ENCODE data around the gene ANKRD40CL.

Gene ANKRD40CL

GRCh38 chr17:50722746-50723145, 44.6 kb downstream of the ANKRD40CL start:
- TF ChIP-seq, protein P1, sequence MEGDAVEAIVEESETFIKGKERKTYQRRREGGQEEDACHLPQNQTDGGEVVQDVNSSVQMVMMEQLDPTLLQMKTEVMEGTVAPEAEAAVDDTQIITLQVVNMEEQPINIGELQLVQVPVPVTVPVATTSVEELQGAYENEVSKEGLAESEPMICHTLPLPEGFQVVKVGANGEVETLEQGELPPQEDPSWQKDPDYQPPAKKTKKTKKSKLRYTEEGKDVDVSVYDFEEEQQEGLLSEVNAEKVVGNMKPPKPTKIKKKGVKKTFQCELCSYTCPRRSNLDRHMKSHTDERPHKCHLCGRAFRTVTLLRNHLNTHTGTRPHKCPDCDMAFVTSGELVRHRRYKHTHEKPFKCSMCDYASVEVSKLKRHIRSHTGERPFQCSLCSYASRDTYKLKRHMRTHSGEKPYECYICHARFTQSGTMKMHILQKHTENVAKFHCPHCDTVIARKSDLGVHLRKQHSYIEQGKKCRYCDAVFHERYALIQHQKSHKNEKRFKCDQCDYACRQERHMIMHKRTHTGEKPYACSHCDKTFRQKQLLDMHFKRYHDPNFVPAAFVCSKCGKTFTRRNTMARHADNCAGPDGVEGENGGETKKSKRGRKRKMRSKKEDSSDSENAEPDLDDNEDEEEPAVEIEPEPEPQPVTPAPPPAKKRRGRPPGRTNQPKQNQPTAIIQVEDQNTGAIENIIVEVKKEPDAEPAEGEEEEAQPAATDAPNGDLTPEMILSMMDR (IDR thresholded peaks at IDR 0.05; ENCODE audit: low read depth, low read length) = no peak
- no peak overlapping the region for H3K4me3 ChIP-seq (ENCODE audit: low read depth, low read length)

DNA sequence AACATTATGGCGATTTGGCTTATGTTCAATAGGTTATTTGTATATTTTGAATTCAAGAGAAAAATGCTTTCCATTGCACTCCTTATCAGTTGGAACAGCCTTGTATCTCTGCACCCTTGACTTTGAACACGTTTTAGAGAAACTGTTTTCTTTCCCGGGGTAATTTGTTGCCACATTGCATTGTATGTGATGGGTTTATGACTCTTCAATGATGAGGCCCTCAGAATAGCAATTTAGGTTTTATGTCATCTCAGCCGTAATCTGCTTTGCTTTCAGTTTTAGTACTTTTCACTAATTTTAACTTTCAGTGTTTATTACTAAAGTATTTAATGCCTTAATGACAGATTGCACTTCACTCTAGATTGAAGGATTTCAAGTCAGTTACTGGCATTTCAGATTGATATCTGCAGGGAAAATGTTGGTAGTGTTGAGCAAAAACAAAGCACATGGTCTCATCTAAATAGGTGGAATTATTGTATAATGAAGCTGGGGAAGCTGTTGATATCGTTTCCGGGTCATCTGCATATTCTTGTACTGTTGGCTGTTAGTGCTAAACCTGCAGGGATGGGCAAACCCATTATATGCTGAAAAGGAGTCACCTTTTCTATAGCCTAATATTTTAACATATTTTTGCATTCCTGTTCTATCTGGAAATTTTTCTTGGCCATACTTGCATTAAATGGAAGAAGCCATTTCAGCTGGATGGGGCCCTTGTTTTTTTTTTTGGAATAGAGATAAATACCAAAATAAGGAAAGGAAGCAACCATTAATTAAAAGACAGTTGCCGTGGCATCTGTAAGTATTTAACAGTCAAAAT, 45.9 kb downstream of the ANKRD40CL start:
- TF ChIP-seq, protein P1 (IDR thresholded peaks at IDR 0.05; ENCODE audit: low read depth, low read length) = no peak
- peak overlapping the region; percentile 96 for H3K4me3 ChIP-seq (ENCODE audit: low read depth, low read length)

GRCh38 chr17:50719924-50720794, 47.2 kb downstream of the ANKRD40CL start:
- TF ChIP-seq, protein P1 (IDR thresholded peaks at IDR 0.05; ENCODE audit: low read depth, low read length) = no peak
- peak overlapping the region; percentile 96 for H3K4me3 ChIP-seq (ENCODE audit: low read depth, low read length)

DNA sequence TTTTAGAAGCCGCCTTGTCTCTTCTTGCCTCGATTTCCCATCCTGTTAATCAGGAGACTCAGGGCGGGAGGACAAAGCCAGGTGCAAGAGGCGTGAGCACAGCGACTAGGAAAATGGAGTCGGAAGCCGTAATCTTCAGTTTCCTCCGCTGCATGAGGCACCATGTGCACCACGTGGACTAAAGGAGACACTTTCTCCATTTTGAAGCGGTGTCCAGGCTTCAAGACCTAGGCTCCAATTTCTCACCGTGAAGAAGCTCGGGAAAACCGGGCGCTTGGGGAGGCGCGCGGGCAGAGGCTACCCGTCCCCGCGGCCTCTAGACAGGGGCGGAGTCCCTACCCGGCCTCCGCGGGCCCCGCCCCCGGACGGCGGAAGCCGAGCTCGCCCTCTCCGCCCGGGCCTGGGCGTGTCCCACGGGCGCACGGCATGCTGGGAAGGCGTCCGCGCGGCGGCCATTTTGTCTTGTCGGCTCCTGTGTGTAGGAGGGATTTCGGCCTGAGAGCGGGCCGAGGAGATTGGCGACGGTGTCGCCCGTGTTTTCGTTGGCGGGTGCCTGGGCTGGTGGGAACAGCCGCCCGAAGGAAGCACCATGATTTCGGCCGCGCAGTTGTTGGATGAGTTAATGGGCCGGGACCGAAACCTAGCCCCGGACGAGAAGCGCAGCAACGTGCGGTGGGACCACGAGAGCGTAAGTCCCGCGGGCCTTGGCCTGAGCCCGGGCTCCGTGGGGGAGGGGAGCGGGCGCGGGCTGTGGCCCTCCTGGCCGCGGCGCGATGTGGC, 48.0 kb downstream of the ANKRD40CL start, which contains the start of gene LUC7L3:
Gene LUC7L3, plus strand, starts transcription at position 460 of the 780 bp plus-strand sequence. Its CDS starts 130 bp downstream, at position 590.
- peak within 1 kb of the TSS; percentile 96 for H3K4me3 ChIP-seq (ENCODE audit: low read depth, low read length)
- TF ChIP-seq, protein P1 (IDR thresholded peaks at IDR 0.05; ENCODE audit: low read depth, low read length) = no peak

DNA sequence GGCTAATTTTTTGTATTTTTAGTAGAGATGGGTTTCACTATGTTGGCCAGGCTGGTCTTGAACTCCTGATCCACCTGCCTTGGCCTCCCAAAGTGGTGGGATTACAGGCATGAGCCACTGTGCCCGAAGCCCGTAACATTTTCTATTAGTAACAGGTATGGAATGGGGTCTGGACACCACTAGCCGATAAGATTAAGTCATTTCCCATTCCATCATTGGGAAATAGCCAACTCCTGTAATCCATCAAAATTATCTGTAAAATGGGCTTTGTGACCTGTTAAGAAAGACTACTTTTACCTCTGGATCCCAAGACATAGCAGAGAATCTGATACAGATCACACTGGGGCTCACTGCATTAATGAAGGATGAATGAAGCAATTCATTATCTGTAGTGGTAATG, 51.8 kb downstream of the ANKRD40CL start:
- H3K4me3 ChIP-seq (ENCODE audit: low read depth, low read length) = no peak overlapping the region
- TF ChIP-seq, protein P1 (IDR thresholded peaks at IDR 0.05; ENCODE audit: low read depth, low read length) = no peak

GRCh38 chr17:50712641-50713040, 54.7 kb downstream of the ANKRD40CL start:
- no peak overlapping the region for H3K4me3 ChIP-seq (ENCODE audit: low read depth, low read length)

More at GRCh38 chr17:50712641-50713040, 54.7 kb downstream of the ANKRD40CL start:
- TF ChIP-seq, protein P1 (IDR thresholded peaks at IDR 0.05; ENCODE audit: low read depth, low read length) = no peak

Data from WI38 (cell line).